ENCODE results near the gene RCAN3.

DNA sequence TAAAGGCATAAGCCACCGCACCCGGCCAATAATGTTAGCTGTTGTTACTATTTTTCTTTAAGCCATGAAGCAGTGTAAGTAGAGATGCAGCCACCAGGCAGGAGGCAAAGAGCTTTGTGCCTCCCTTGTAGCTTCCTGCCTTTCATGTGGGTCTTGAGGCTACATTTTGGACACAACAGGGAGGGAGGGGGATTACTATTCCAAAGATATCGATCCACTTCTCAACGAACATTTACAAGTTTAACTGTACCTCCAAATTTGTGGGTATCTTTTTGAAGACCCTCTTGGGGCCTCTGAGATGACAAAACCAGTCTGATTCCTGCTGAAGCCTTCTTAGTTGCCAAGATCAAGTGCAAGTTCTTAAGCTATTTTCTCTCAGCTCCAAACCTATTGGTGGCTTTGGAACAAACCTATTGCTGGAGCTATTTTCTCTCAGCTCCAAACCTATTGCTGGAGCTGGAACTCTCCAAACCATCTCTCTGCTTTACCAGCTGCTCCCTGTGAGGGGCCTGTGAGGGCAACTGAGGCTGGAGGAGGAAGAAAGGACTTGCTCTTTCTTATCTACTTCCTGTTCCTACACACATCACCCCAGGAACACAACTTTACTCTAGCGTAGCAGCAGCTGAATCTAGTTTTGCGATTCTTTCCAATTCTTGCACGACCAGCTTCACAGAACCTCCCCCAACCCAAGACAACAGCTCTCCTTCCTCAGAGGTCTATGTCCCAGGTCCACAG, 16.1 kb upstream of the RCAN3 start:
- TF ChIP-seq, protein P1, sequence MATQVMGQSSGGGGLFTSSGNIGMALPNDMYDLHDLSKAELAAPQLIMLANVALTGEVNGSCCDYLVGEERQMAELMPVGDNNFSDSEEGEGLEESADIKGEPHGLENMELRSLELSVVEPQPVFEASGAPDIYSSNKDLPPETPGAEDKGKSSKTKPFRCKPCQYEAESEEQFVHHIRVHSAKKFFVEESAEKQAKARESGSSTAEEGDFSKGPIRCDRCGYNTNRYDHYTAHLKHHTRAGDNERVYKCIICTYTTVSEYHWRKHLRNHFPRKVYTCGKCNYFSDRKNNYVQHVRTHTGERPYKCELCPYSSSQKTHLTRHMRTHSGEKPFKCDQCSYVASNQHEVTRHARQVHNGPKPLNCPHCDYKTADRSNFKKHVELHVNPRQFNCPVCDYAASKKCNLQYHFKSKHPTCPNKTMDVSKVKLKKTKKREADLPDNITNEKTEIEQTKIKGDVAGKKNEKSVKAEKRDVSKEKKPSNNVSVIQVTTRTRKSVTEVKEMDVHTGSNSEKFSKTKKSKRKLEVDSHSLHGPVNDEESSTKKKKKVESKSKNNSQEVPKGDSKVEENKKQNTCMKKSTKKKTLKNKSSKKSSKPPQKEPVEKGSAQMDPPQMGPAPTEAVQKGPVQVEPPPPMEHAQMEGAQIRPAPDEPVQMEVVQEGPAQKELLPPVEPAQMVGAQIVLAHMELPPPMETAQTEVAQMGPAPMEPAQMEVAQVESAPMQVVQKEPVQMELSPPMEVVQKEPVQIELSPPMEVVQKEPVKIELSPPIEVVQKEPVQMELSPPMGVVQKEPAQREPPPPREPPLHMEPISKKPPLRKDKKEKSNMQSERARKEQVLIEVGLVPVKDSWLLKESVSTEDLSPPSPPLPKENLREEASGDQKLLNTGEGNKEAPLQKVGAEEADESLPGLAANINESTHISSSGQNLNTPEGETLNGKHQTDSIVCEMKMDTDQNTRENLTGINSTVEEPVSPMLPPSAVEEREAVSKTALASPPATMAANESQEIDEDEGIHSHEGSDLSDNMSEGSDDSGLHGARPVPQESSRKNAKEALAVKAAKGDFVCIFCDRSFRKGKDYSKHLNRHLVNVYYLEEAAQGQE (IDR thresholded peaks at IDR 0.05; ENCODE audit: borderline replicate concordance) = no peak
- TF ChIP-seq, protein P1 (CRISPR knock-in tag; IDR thresholded peaks at IDR 0.05; ENCODE audit: low read depth) = no peak
- TF ChIP-seq SETDB1 (IDR thresholded peaks at IDR 0.05; ENCODE audit: low read length) = no peak
- no peak for TF ChIP-seq GATAD2B (IDR thresholded peaks at IDR 0.05; ENCODE audit: borderline replicate concordance)
- TF ChIP-seq RAD21 (CRISPR knock-in tag; conservative IDR thresholded peaks at IDR 0.05 in 1 of 2, IDR thresholded peaks at IDR 0.05 in 1 of 2) = no peak

Measured in K562 (cell line).